GM21360 (cell line): Measurements from ENCODE around the gene PHC1.
"Not testable (repeated sequence)": the region's sequence is repeated elsewhere in the genome, so short reads cannot be mapped to it uniquely, and the experiment has no call there.

Experiments used
- ATAC-seq: cut with Tn5 transposase; IDR thresholded peaks from one replicate; pipeline ENCODE4 v1.9.1; 2021; ENCODE audit warnings: mild to moderate bottlenecking, moderate library complexity; ENCODE audit not compliant: unreplicated experiment

Gene PHC1

GRCh38 chr12:8914033-8914715 is at the start of gene PHC1:
TSS of gene PHC1 (plus strand) at chr12:8914509. CDS start at chr12:8917678, 3,169 bp downstream.
- peak; percentile 58 for ATAC-seq

- ATAC-seq: no peak
Observed at GRCh38 chr12:8866429-8866828, 47.9 kb upstream of the PHC1 start.

GRCh38 chr12:8867009-8867408 is 47.3 kb upstream of the PHC1 start:
- no peak for ATAC-seq

- ATAC-seq: no peak
Observed at GRCh38 chr12:8867786-8868185, 46.5 kb upstream of the PHC1 start.

GRCh38 chr12:8870586-8870985 is 43.7 kb upstream of the PHC1 start:
- ATAC-seq: no peak

GRCh38 chr12:8871068-8871467 is 43.2 kb upstream of the PHC1 start:
- ATAC-seq: no peak

- no peak for ATAC-seq
Observed at GRCh38 chr12:8876887-8877286, 37.4 kb upstream of the PHC1 start.

- no peak for ATAC-seq
Observed at GRCh38 chr12:8886502-8887284, 27.6 kb upstream of the PHC1 start.

GRCh38 chr12:8887285-8887715 is 27.0 kb upstream of the PHC1 start:
- no peak for ATAC-seq

GRCh38 chr12:8890313-8891085 is 23.8 kb upstream of the PHC1 start:
- ATAC-seq: no peak

- no peak for ATAC-seq
Observed at GRCh38 chr12:8891976-8892375, 22.3 kb upstream of the PHC1 start.

- ATAC-seq: no peak
Observed at GRCh38 chr12:8894378-8894777, 19.9 kb upstream of the PHC1 start.

- ATAC-seq: no peak
Observed at GRCh38 chr12:8894986-8895385, 19.3 kb upstream of the PHC1 start.

GRCh38 chr12:8897081-8897480 is 17.2 kb upstream of the PHC1 start:
- no peak for ATAC-seq

GRCh38 chr12:8899830-8900229 is 14.5 kb upstream of the PHC1 start:
- no peak for ATAC-seq

- ATAC-seq: not testable (repeated sequence)
Observed at GRCh38 chr12:8902703-8903102, 11.6 kb upstream of the PHC1 start.

GRCh38 chr12:8903646-8904045 is 10.7 kb upstream of the PHC1 start:
- no peak for ATAC-seq

GRCh38 chr12:8904665-8905064 is 9.6 kb upstream of the PHC1 start:
- no peak for ATAC-seq

- ATAC-seq: no peak
Observed at GRCh38 chr12:8905546-8905945, 8.8 kb upstream of the PHC1 start.

GRCh38 chr12:8906266-8907180 is 7.8 kb upstream of the PHC1 start:
- no peak for ATAC-seq

- no peak for ATAC-seq
Observed at GRCh38 chr12:8907513-8907912, 6.8 kb upstream of the PHC1 start.
